ENCODE results near the gene NKD2. TPM values are rescaled to one million over a fixed set of nuclear protein-coding genes. Genes with fewer than 3 reads are reported as not detected.
"Not testable (repeated sequence)": the region's sequence is repeated elsewhere in the genome, so short reads cannot be mapped to it uniquely, and the experiment has no call there.

Gene NKD2
- total RNA-seq, 3 donors from 2014 or later (not counting 1 experiment from before 2014, with no cell fraction given): not detected

DNA sequence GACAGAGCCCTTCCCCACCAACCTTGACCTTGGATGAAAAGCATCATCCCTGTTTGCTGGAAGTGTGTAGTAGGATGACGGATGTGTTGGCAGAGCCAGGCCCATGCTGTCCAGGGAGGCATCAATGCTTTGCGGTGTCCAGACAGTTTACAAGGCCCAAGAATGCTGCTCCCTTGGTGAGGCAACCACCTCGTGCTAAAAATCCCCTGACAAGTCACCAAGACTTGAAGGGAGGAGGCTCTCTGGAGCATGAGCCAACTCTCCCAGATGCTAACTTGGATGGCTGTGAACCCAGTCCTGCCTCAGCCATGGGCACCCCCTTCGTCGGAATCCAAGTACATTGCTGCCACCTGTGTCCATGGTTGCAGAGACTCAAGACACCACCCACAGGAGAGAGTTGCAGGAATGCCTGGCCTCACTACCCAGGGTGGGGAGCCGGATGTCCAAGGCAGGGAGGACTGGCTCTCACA lies 9.5 kb upstream of the NKD2 start:
- no peak overlapping the region for H3K27ac ChIP-seq (ENCODE audit: low read length)
- Mint-ChIP-seq H3K9me3 (no peaks in the 10 kb centered on the region), H3K27ac (no peak overlapping the region), H3K4me3 (no peak overlapping the region), H3K36me3 (no peaks in the 10 kb centered on the region), H3K4me1 (peaks cover 10% of the 10 kb centered on the region in 2 donors), H3K27me3 (ENCODE audit: low read depth in 2 of 2) (peaks cover 0 to 7% of the 10 kb centered on the region in 2 donors)
- H3K9me3 ChIP-seq (ENCODE audit: control insufficient read depth, insufficient read depth, low read length): no peaks in the 10 kb centered on the region
- 84% methylated on average over 6 of the region's 6 CpGs for WGBS (ENCODE audit: insufficient coverage)
- intact Hi-C loops (cut with micrococcal nuclease): no loop called here
- no peak for DNase-seq
- TF ChIP-seq, protein P1, sequence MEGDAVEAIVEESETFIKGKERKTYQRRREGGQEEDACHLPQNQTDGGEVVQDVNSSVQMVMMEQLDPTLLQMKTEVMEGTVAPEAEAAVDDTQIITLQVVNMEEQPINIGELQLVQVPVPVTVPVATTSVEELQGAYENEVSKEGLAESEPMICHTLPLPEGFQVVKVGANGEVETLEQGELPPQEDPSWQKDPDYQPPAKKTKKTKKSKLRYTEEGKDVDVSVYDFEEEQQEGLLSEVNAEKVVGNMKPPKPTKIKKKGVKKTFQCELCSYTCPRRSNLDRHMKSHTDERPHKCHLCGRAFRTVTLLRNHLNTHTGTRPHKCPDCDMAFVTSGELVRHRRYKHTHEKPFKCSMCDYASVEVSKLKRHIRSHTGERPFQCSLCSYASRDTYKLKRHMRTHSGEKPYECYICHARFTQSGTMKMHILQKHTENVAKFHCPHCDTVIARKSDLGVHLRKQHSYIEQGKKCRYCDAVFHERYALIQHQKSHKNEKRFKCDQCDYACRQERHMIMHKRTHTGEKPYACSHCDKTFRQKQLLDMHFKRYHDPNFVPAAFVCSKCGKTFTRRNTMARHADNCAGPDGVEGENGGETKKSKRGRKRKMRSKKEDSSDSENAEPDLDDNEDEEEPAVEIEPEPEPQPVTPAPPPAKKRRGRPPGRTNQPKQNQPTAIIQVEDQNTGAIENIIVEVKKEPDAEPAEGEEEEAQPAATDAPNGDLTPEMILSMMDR (IDR thresholded peaks at IDR 0.05): no peak
- H3K4me1 ChIP-seq (ENCODE audit: control insufficient read depth, insufficient read depth, low read length): peaks cover 6% of the 10 kb centered on the region
- H3K36me3 ChIP-seq (ENCODE audit: control insufficient read depth, insufficient read depth, low read length): no peaks in the 10 kb centered on the region
- ATAC-seq: no peak
- H3K27me3 ChIP-seq (ENCODE audit: control insufficient read depth, insufficient read depth, low read length): peaks cover 1% of the 10 kb centered on the region
- H3K4me3 ChIP-seq (ENCODE audit: low read length): no peak overlapping the region

DNA sequence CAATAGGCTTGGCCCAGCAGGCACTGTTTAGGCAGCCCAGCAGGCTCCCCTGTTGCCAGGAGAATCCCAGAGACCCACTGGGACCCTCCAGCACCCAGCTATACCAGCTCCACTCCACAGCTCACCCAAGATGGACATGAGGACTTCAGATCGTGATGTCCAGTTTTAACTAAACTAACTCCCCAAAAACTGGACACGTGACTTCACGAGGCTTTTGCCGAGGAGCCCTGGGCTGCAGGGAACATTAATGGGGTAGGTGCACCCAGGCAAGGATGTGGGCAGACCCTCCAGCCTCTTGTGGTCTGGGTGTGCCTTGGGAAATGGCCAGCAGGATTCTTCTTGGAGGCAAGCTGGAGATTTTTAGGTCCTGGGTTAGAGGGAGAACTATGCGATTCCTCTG lies 8.9 kb upstream of the NKD2 start:
- no peak for ATAC-seq
- Histone ChIP-seq H3K4me1 (ENCODE audit: control insufficient read depth, insufficient read depth, low read length) (peaks cover 11% of the 10 kb centered on the region), H3K9me3 (ENCODE audit: control insufficient read depth, insufficient read depth, low read length) (no peaks in the 10 kb centered on the region), H3K36me3 (ENCODE audit: control insufficient read depth, insufficient read depth, low read length) (no peaks in the 10 kb centered on the region), H3K27ac (ENCODE audit: low read length) (no peak overlapping the region), H3K27me3 (ENCODE audit: control insufficient read depth, insufficient read depth, low read length) (peaks cover 4% of the 10 kb centered on the region), H3K4me3 (ENCODE audit: low read length) (no peak overlapping the region)
- no peaks in the 10 kb centered on the region for H3K9me3 Mint-ChIP-seq
- TF ChIP-seq, protein P1 (IDR thresholded peaks at IDR 0.05): no peak
- peaks cover 2 to 7% of the 10 kb centered on the region in 2 donors for H3K27me3 Mint-ChIP-seq (ENCODE audit: low read depth in 2 of 2)
- H3K4me1 Mint-ChIP-seq: peaks cover 10 to 15% of the 10 kb centered on the region in 2 donors
- intact Hi-C loops (cut with micrococcal nuclease): loop anchor here (10.0 kb wide), 1 partner anchor 145 kb away; no protein-coding TSS in a partner anchor
- WGBS (ENCODE audit: insufficient coverage): 89% methylated on average over 4 of the region's 5 CpGs
- DNase-seq: no peak
- H3K27ac Mint-ChIP-seq: no peak overlapping the region
- H3K4me3 Mint-ChIP-seq: no peak overlapping the region
- no peaks in the 10 kb centered on the region for H3K36me3 Mint-ChIP-seq

DNA sequence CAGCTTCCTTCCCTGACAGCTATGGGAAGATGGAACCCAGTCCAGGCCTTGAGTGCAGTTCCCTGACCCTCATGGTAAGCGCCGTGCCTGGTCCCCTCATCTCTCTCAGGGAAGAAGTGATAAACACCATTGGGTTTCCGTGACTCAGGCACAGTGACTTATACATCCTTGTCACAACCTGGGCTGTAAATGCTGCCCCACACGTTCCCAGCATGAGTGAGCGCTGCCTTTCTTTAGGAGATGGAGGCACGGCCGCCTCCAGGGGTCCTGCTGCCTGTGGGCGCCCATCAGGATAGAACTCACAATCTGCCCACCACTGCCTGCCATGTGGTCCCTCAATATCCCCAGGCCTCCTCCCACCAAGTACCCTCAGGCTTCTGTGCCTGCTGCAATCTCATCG lies 8.3 kb upstream of the NKD2 start:
- H3K4me3 ChIP-seq (ENCODE audit: low read length): no peak overlapping the region
- peaks cover 16% of the 10 kb centered on the region for H3K4me1 ChIP-seq (ENCODE audit: control insufficient read depth, insufficient read depth, low read length)
- DNase-seq: no peak
- Mint-ChIP-seq H3K9me3 (no peaks in the 10 kb centered on the region), H3K36me3 (no peaks in the 10 kb centered on the region), H3K27me3 (ENCODE audit: low read depth in 2 of 2) (peaks cover 2 to 7% of the 10 kb centered on the region in 2 donors), H3K4me3 (no peak overlapping the region), H3K27ac (no peak overlapping the region), H3K4me1 (peaks cover 10 to 15% of the 10 kb centered on the region in 2 donors)
- no peaks in the 10 kb centered on the region for H3K9me3 ChIP-seq (ENCODE audit: control insufficient read depth, insufficient read depth, low read length)
- intact Hi-C loops (cut with micrococcal nuclease): loop anchor here (10.0 kb wide), 1 partner anchor 144 kb away; no protein-coding TSS in a partner anchor
- 82% methylated on average over 9 of the region's 9 CpGs for WGBS (ENCODE audit: insufficient coverage)
- H3K36me3 ChIP-seq (ENCODE audit: control insufficient read depth, insufficient read depth, low read length): no peaks in the 10 kb centered on the region
- no peak overlapping the region for H3K27ac ChIP-seq (ENCODE audit: low read length)
- no peak for ATAC-seq
- peaks cover 7% of the 10 kb centered on the region for H3K27me3 ChIP-seq (ENCODE audit: control insufficient read depth, insufficient read depth, low read length)
- TF ChIP-seq, protein P1 (IDR thresholded peaks at IDR 0.05): no peak

DNA sequence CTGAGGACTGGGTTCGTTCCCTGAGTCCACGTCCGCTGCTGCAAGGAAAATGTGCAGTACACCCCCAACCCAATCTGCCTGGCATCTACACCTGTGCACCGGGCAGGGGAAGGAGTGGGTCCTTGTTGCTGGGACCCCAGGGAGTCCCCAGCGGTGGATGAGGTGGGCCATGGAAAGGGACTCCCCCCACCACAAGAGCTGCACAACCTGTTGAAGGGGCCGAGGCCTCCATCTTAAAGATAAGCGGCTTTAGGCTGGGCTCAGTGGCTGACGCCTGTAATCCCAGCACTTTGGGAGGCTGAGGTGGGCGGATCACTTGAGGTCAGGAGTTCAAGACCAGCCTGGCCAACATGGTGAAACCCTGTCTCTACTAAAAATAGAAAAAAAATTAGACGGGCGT lies 7.8 kb upstream of the NKD2 start:
- H3K9me3 ChIP-seq (ENCODE audit: control insufficient read depth, insufficient read depth, low read length); H3K4me3 ChIP-seq (ENCODE audit: low read length); H3K4me3 Mint-ChIP-seq; H3K27ac Mint-ChIP-seq; H3K36me3 Mint-ChIP-seq; ATAC-seq; H3K9me3 Mint-ChIP-seq; DNase-seq; H3K36me3 ChIP-seq (ENCODE audit: control insufficient read depth, insufficient read depth, low read length); H3K27ac ChIP-seq (ENCODE audit: low read length): not testable (repeated sequence)
- Mint-ChIP-seq H3K4me1 (peaks cover 10 to 15% of the 10 kb centered on the region in 2 donors), H3K27me3 (ENCODE audit: low read depth in 2 of 2) (peaks cover 6 to 11% of the 10 kb centered on the region in 2 donors)
- H3K4me1 ChIP-seq (ENCODE audit: control insufficient read depth, insufficient read depth, low read length): peaks cover 20% of the 10 kb centered on the region
- 89% methylated on average over 11 of the region's 11 CpGs for WGBS (ENCODE audit: insufficient coverage)
- intact Hi-C loops (cut with micrococcal nuclease): loop anchor here (10.0 kb wide), 1 partner anchor 144 kb away; no protein-coding TSS in a partner anchor
- peaks cover 12% of the 10 kb centered on the region for H3K27me3 ChIP-seq (ENCODE audit: control insufficient read depth, insufficient read depth, low read length)
